Esophagus squamous epithelium (tissue), 4 donors: ENCODE data around the gene LEPROT.

Experiments
- CTCF ChIP-seq, 6 experiments: fragments of 450-650 bp in 4 of 6; fragments of 200-600 bp in 2 of 6; sonication (generic) in 2 of 6; IDR thresholded peaks; one replicate each; pipeline ENCODE4 v1.5.1; 2016 to 2019; ENCODE audit warnings: antibody characterized with exemption in 6 of 6, mild to moderate bottlenecking in 4 of 6, moderate library complexity in 4 of 6
- POLR2A ChIP-seq, 4 donors: fragments of 450-650 bp; IDR thresholded peaks; one replicate each; pipeline ENCODE4 v1.6.1; 2017; ENCODE audit warnings: antibody characterized with exemption in 4 of 4, mild to moderate bottlenecking in 4 of 4, moderate library complexity in 3 of 4

GRCh38 chr1:65401612-65402011 is 18.9 kb upstream of the LEPROT start:
- TF ChIP-seq CTCF (IDR thresholded peaks at IDR 0.05): no peak
- TF ChIP-seq POLR2A (IDR thresholded peaks at IDR 0.05): no peak
